GM18951 (cell line): ENCODE results near the gene DCP2.

Experiments
- POLR2A ChIP-seq: IDR thresholded peaks from 4 replicates; pipeline ENCODE4 v1.6.1; 2011; ENCODE audit warnings: mild to moderate bottlenecking; ENCODE audit not compliant: insufficient read length, insufficient read depth; ENCODE audit errors: extremely low read depth
- in situ Hi-C: fragments of 300-500 bp; cut with MboI; formaldehyde crosslinking; loops from one replicate; pipeline ENCODE4 v1.12.0; 2022; ENCODE audit warnings: low sequenced_read_pairs, mixed read lengths, inconsistent platforms; ENCODE audit not compliant: unreplicated experiment

DCP2 gene

GRCh38 chr5:113036321-113036720, 59.7 kb downstream of the DCP2 start:
- TF ChIP-seq POLR2A: no peak
- in situ Hi-C loops: no loop called here

- in situ Hi-C loops: no loop called here
These were observed 60.2 kb downstream of the DCP2 start for GRCh38 chr5:113036826-113037225.

GRCh38 chr5:113038136-113038535, 61.5 kb downstream of the DCP2 start:
- in situ Hi-C loops: no loop called here
- no peak for TF ChIP-seq POLR2A

More at GRCh38 chr5:113036826-113037225, 60.2 kb downstream of the DCP2 start:
- no peak for TF ChIP-seq POLR2A

GRCh38 chr5:113038714-113039113, 62.1 kb downstream of the DCP2 start:
- in situ Hi-C loops: no loop called here

GRCh38 chr5:113039229-113039933, 62.8 kb downstream of the DCP2 start:
- no peak for TF ChIP-seq POLR2A
- in situ Hi-C loops: no loop called here

More at GRCh38 chr5:113038714-113039113, 62.1 kb downstream of the DCP2 start:
- TF ChIP-seq POLR2A: no peak

- in situ Hi-C loops: no loop called here
- no peak for TF ChIP-seq POLR2A
These were observed 63.3 kb downstream of the DCP2 start for GRCh38 chr5:113039934-113040285.

GRCh38 chr5:113040672-113041260, 64.2 kb downstream of the DCP2 start:
- TF ChIP-seq POLR2A: no peak
- in situ Hi-C loops: no loop called here

- TF ChIP-seq POLR2A: no peak
- in situ Hi-C loops: no loop called here
These were observed 66.1 kb downstream of the DCP2 start for GRCh38 chr5:113042491-113043243.

GRCh38 chr5:113043491-113043931, 66.9 kb downstream of the DCP2 start:
- TF ChIP-seq POLR2A: no peak
- in situ Hi-C loops: no loop called here

GRCh38 chr5:113044776-113045465, 68.3 kb downstream of the DCP2 start:
- in situ Hi-C loops: no loop called here
- no peak for TF ChIP-seq POLR2A

GRCh38 chr5:113047234-113047633, 70.6 kb downstream of the DCP2 start:
- in situ Hi-C loops: no loop called here
- no peak for TF ChIP-seq POLR2A

- no peak for TF ChIP-seq POLR2A
- in situ Hi-C loops: no loop called here
These were observed 71.4 kb downstream of the DCP2 start for GRCh38 chr5:113047733-113048652.
